OCI-LY3 (cell line): ENCODE measurements around the gene STX1B.

ENCODE experiments used
- EZH2phosphoT487 ChIP-seq: fragments of 200-600 bp; shearing (Covaris generic); IDR thresholded peaks from 2 replicates; pipeline ENCODE4 v1.6.1; 2018; ENCODE audit warnings: antibody characterized with exemption, mixed run types, low read depth
- TF ChIP-seq, protein P1 (sequence below): fragments of 200-600, 300-600 bp; sonication (generic); IDR thresholded peaks from 2 replicates; pipeline ENCODE4 v1.5.1; 2014; ENCODE audit warnings: antibody characterized with exemption, low read length, low read depth

DNA sequence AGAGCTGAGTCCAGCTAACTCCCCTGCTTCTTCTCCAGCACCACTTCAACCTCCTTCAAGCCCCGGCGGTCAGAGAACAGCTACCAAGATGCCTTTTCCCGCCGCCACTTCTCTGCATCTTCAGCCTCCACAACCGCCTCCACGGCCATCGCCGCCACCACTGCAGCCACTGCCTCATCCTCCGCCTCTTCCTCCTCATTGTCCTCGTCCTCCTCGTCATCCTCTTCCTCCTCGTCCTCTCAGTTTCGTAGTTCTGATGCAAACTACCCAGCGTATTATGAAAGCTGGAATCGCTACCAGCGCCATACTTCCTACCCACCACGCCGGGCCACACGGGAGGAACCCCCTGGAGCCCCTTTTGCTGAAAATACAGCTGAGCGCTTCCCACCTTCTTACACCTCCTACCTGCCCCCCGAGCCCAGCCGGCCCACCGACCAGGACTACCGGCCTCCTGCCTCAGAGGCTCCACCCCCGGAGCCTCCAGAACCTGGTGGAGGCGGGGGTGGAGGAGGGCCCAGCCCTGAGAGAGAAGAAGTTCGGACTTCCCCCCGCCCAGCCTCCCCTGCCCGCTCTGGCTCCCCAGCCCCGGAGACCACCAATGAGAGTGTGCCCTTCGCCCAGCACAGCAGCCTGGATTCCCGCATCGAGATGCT is 45.7 kb downstream of the STX1B start:
- TF ChIP-seq, protein P1, sequence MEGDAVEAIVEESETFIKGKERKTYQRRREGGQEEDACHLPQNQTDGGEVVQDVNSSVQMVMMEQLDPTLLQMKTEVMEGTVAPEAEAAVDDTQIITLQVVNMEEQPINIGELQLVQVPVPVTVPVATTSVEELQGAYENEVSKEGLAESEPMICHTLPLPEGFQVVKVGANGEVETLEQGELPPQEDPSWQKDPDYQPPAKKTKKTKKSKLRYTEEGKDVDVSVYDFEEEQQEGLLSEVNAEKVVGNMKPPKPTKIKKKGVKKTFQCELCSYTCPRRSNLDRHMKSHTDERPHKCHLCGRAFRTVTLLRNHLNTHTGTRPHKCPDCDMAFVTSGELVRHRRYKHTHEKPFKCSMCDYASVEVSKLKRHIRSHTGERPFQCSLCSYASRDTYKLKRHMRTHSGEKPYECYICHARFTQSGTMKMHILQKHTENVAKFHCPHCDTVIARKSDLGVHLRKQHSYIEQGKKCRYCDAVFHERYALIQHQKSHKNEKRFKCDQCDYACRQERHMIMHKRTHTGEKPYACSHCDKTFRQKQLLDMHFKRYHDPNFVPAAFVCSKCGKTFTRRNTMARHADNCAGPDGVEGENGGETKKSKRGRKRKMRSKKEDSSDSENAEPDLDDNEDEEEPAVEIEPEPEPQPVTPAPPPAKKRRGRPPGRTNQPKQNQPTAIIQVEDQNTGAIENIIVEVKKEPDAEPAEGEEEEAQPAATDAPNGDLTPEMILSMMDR, result no peak
- no peak for TF ChIP-seq EZH2phosphoT487
